Spinal cord (tissue), 10 donors: Measurements from ENCODE around the gene ST7. TPM values are rescaled to one million over a fixed set of nuclear protein-coding genes. Genes with fewer than 3 reads are reported as not detected.
A peak's percentile ranks its signal among the peaks of the same experiment; 100 is the strongest.

Experiments used
- DNase-seq, 6 donors: peaks; one replicate each; pipeline versions ENCODE4 v3.0.0 to v3.0.0-alpha.2; 2013 to 2015; ENCODE audit warnings: low spot score in 6 of 6, low read depth in 4 of 6
- H3K27ac ChIP-seq: one replicate; pipeline ENCODE4 v1.5.1; 2013; ENCODE audit warnings: low read depth, low read length, control low read depth
- H3K27me3 ChIP-seq: one replicate; pipeline ENCODE4 v1.6.1; 2013; ENCODE audit warnings: low read length; ENCODE audit not compliant: control insufficient read depth, insufficient read depth
- H3K36me3 ChIP-seq: one replicate; pipeline ENCODE4 v1.6.1; 2013; ENCODE audit warnings: low read length; ENCODE audit not compliant: control insufficient read depth, insufficient read depth
- H3K4me1 ChIP-seq: one replicate; pipeline ENCODE4 v1.6.1; 2013; ENCODE audit warnings: low read length; ENCODE audit not compliant: control insufficient read depth, insufficient read depth
- H3K4me3 ChIP-seq: one replicate; pipeline ENCODE4 v1.5.1; 2013; ENCODE audit warnings: low read depth, low read length, control low read depth
- H3K9me3 ChIP-seq: one replicate; pipeline ENCODE4 v1.6.1; 2013; ENCODE audit warnings: low read length; ENCODE audit not compliant: control insufficient read depth, insufficient read depth
- WGBS: methylation state at CpG from one replicate; pipeline ENCODE4 v1.1.5; 2013; ENCODE audit warnings: missing lambda C conversion rate; ENCODE audit not compliant: insufficient coverage; 5-methylcytosine and 5-hydroxymethylcytosine counted together
- polyA plus RNA-seq, 2 donors: library from polyadenylated mRNA; unstranded; fragments of 120-200 nt; gene quantifications; one replicate each; pipeline ENCODE4 v1.2.1, GENCODE V29; 2013; ENCODE audit not compliant: insufficient read length in 2 of 2
- total RNA-seq, 2 donors: library from RNA; depleted of rRNA in 1 of 2; stranded (reverse); fragments of 120-200 nt in 1 of 2; fragments of >200 nt in 1 of 2; gene quantifications; one replicate each; pipeline versions ENCODE4 v1.2.3 to v1.2.4, GENCODE V29; 2013 to 2014
- donor health status: healthy.

ST7 gene
- total and polyA plus RNA-seq, 4 donors, result 27.0 to 35.7 (median 31.8) TPM

GRCh38 chr7:117011419-117012260 is 58.3 kb downstream of the ST7 start:
- H3K4me3 ChIP-seq, result no peak overlapping the region
- no peaks in the 10 kb centered on the region for H3K4me1 ChIP-seq
- 67% methylated on average over 5 of the region's 6 CpGs for WGBS

GRCh38 chr7:117012284-117012683 is 59.0 kb downstream of the ST7 start:
- Histone ChIP-seq H3K4me1 (no peaks in the 10 kb centered on the region), H3K27me3 (no peaks in the 10 kb centered on the region), H3K36me3 (no peaks in the 10 kb centered on the region), H3K4me3 (no peak overlapping the region), H3K27ac (no peak overlapping the region), H3K9me3 (no peaks in the 10 kb centered on the region)
- no CpG with 5 or more reads among the region's 2 CpGs for WGBS
- DNase-seq, result no peak

More at GRCh38 chr7:117011419-117012260, 58.3 kb downstream of the ST7 start:
- Histone ChIP-seq H3K36me3 (no peaks in the 10 kb centered on the region), H3K27ac (no peak overlapping the region), H3K27me3 (no peaks in the 10 kb centered on the region), H3K9me3 (no peaks in the 10 kb centered on the region)
- DNase-seq, result no peak

- no peaks in the 10 kb centered on the region for H3K4me1 ChIP-seq
- no peaks in the 10 kb centered on the region for H3K36me3 ChIP-seq
- no peaks in the 10 kb centered on the region for H3K27me3 ChIP-seq
- H3K9me3 ChIP-seq, result no peaks in the 10 kb centered on the region
- H3K4me3 ChIP-seq, result no peak overlapping the region
- no CpG with 5 or more reads among the region's 1 CpG for WGBS
- peak in 1 of 6 donors; percentile 45 for DNase-seq
- no peak overlapping the region for H3K27ac ChIP-seq
Observed at GRCh38 chr7:117012696-117013095, 59.4 kb downstream of the ST7 start.

- no peak overlapping the region for H3K27ac ChIP-seq
- no peak for DNase-seq
- no peaks in the 10 kb centered on the region for H3K36me3 ChIP-seq
- H3K9me3 ChIP-seq, result no peaks in the 10 kb centered on the region
- no peak overlapping the region for H3K4me3 ChIP-seq
- H3K4me1 ChIP-seq, result no peaks in the 10 kb centered on the region
- no peaks in the 10 kb centered on the region for H3K27me3 ChIP-seq
- WGBS, result 86% methylated on average over 1 of the region's 2 CpGs
Observed at GRCh38 chr7:117014099-117014656, 60.9 kb downstream of the ST7 start.

GRCh38 chr7:117014673-117015133 is 61.4 kb downstream of the ST7 start:
- 33% methylated on average over 3 of the region's 6 CpGs for WGBS
- Histone ChIP-seq H3K36me3 (no peaks in the 10 kb centered on the region), H3K27ac (no peak overlapping the region), H3K27me3 (no peaks in the 10 kb centered on the region), H3K4me3 (no peak overlapping the region), H3K4me1 (no peaks in the 10 kb centered on the region), H3K9me3 (no peaks in the 10 kb centered on the region)
- DNase-seq, result peak in 2 of 6 donors; percentile 35 to 47

GRCh38 chr7:117015258-117016184 is 62.2 kb downstream of the ST7 start:
- no peaks in the 10 kb centered on the region for H3K36me3 ChIP-seq
- WGBS, result no CpG with 5 or more reads among the region's 4 CpGs
- no peaks in the 10 kb centered on the region for H3K9me3 ChIP-seq
- H3K4me1 ChIP-seq, result no peaks in the 10 kb centered on the region
- DNase-seq, result no peak
- no peak overlapping the region for H3K4me3 ChIP-seq
- H3K27me3 ChIP-seq, result no peaks in the 10 kb centered on the region
- no peak overlapping the region for H3K27ac ChIP-seq

GRCh38 chr7:117017017-117017451 is 63.7 kb downstream of the ST7 start:
- Histone ChIP-seq H3K36me3 (no peaks in the 10 kb centered on the region), H3K27me3 (no peaks in the 10 kb centered on the region), H3K4me3 (no peak overlapping the region), H3K9me3 (no peaks in the 10 kb centered on the region), H3K4me1 (no peaks in the 10 kb centered on the region), H3K27ac (no peak overlapping the region)
- no peak for DNase-seq
- 67% methylated on average over 1 of the region's 4 CpGs for WGBS

- Histone ChIP-seq H3K4me3 (no peak overlapping the region), H3K27me3 (no peaks in the 10 kb centered on the region), H3K36me3 (no peaks in the 10 kb centered on the region), H3K4me1 (no peaks in the 10 kb centered on the region), H3K27ac (no peak overlapping the region), H3K9me3 (no peaks in the 10 kb centered on the region)
- 20% methylated on average over 1 of the region's 4 CpGs for WGBS
- no peak for DNase-seq
Observed at GRCh38 chr7:117017702-117018266, 64.5 kb downstream of the ST7 start.

- no peaks in the 10 kb centered on the region for H3K27me3 ChIP-seq
- no peak overlapping the region for H3K4me3 ChIP-seq
- no peak overlapping the region for H3K27ac ChIP-seq
- DNase-seq, result no peak
- no peaks in the 10 kb centered on the region for H3K36me3 ChIP-seq
- no peaks in the 10 kb centered on the region for H3K9me3 ChIP-seq
- whole genome bisulfite sequencing, result no CpG with 5 or more reads among the region's 1 CpG
- H3K4me1 ChIP-seq, result peaks cover 1% of the 10 kb centered on the region
Observed at GRCh38 chr7:117018713-117019112, 65.4 kb downstream of the ST7 start.
